AG08395 (cell line): ENCODE results near the gene DUSP1.
"Not testable (repeated sequence)": the region's sequence is repeated elsewhere in the genome, so short reads cannot be mapped to it uniquely, and the experiment has no call there.

ENCODE experiments used
- DNase-seq: peaks from one replicate; pipeline ENCODE4 v3.0.0; 2012; ENCODE audit warnings: mixed read lengths, low spot score

Gene DUSP1, protein sequence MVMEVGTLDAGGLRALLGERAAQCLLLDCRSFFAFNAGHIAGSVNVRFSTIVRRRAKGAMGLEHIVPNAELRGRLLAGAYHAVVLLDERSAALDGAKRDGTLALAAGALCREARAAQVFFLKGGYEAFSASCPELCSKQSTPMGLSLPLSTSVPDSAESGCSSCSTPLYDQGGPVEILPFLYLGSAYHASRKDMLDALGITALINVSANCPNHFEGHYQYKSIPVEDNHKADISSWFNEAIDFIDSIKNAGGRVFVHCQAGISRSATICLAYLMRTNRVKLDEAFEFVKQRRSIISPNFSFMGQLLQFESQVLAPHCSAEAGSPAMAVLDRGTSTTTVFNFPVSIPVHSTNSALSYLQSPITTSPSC

DNA sequence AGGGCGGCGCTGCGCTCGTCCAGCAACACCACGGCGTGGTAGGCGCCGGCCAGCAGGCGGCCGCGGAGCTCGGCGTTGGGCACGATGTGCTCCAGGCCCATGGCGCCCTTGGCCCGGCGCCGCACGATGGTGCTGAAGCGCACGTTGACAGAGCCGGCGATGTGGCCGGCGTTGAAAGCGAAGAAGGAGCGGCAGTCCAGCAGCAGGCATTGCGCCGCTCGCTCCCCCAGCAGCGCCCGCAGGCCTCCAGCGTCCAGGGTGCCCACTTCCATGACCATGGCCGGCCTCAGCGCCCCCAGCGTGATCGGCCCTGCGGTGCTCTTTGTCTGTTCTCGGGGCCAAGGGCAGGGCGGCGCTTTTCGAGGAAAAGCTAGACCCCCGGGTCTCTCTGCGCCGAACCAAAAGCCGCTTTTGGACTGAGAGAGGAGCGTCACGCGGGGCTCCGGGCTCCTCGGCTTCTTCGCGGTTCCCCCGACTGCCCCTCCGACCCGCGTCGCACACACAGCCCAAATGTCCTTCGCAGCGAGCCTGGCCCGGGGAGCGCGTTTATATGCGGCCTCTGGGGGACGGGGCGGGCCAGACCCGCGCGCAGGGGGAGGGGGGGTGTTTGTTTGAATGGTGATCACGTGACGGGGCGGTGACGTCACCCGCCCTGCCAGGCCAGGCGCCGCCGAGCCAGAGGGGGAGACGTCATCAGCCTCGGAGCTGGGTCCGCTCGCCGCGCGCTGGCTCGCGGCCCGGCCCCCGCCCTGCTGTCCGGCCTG is at the start of gene DUSP1:
Gene DUSP1 (minus strand): TSS at position 521 of the 764 bp plus-strand sequence. CDS start 243 bp downstream, at position 278.
- DNase-seq = peak; percentile 97

DNA sequence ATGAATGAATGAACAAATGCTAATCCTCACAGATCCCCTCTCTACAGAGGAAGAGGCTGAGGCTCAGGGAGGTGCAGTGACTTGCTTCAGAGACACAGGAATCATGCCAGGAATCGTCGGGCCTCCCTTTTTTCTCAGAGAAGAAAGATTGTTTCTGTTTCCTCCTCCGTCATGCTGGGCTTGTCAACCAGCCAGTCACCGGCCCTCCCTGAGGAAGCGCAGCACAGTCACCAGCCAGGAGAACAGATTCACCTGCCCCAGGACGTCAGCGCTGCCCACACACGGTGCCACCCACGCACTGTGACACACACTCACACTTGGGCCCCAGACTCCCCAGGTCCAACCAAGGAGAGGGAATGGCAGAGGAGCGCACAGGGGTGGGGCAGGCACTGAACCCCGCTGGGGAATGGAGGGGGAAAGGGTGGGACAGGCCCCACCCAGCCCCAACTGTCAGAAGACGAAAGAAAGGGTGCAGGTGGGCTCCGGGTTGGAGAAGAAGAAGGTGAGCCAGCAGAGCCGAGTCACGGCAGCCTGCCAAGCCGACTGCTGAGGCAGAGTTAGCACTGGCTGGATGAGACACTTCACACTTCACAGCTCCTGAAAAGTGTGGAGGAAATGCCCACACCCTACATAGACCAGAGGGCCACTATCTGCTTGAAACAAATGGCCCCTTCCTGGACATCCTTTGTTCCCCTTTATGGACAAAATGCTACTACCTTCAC is 49.2 kb upstream of the DUSP1 start:
- DNase-seq = no peak

DNA sequence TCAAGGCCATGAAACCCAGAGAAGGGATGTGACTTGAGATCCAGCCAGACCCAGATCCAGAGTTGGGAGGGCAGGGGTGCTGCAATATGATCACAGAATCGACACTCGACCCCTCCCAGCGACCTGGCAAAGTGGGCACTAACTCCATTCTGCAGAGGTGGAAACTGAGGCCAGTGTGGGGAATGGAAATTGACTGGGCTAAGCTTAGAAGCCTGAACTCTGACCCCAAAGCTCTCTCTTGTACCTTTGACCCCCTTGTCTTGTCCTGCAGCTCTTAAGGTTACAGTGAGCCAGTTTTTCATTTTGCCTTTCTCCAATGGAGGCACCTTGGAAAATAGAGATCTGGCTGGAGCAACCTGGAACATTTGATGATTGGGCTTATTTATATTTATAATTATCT is 48.6 kb upstream of the DUSP1 start:
- DNase-seq = no peak

DNA sequence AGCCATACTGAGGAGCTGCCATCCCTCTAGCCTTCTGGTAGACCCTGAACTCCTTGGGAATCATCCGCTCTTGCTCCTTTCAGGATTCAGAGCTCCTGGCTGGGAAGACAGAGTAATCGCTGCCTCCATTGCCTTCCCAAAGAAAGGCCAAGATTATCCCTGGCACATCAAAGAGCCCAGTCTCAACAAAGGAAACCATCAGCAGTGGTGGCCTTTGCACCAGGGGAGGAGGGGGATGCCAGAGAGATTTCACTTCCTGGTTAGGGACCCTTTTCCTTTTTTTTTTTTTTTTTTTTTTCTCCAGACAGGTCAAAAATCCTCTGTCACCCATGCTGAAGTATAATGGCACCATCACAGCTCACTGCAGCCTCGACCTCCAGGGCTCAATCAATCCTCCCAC is 47.1 kb upstream of the DUSP1 start:
- no peak for DNase-seq

DNA sequence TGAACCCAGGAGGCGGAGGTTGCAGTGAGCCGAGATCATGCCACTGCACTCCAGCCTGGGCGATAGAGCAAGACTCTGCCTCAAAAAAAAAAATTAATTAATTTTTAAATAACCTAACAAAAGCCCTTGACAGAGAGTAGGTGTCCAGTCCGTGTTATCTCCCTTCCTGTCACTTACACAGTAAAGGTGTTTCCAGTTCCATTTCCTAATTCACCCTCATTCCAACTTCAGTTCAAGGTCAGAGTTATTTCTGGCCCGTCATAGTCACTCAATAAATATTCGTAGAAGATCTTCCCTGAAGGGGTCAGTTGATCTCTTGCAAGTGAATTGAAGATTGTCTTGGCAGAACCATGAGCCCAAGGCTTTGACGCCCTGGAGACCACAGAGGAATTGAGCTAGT is 46.7 kb upstream of the DUSP1 start:
- no peak for DNase-seq

DNA sequence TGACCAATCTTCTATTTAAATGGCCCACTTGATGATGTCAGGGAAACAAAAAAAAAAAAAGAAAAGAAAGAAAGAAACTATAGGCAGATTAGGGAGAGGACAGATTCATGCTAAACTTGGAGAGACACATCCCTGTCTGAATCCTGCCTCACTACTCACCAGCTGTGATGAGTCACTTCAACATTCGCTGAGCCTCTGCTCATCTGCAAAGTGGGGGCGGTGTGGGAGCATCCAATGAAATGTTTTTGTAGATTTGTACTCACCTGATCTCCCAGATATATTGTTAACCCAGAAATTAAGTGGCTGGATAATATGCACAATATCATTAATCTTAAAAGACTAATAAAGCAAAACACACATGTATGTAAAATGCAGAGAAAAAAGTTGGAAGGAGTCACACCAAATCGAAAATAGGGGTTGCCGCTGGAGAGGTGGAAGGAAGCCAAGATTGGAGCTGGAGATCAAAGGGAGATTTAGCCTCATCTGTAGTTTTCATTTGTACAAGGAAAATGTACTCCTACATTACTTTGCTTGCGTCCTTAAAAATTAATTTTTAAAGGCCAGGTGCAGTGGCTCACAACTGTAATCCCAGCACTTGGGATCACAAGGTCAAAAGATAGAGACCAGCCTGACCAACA is 46.0 kb upstream of the DUSP1 start:
- peak; percentile 86 for DNase-seq

DNA sequence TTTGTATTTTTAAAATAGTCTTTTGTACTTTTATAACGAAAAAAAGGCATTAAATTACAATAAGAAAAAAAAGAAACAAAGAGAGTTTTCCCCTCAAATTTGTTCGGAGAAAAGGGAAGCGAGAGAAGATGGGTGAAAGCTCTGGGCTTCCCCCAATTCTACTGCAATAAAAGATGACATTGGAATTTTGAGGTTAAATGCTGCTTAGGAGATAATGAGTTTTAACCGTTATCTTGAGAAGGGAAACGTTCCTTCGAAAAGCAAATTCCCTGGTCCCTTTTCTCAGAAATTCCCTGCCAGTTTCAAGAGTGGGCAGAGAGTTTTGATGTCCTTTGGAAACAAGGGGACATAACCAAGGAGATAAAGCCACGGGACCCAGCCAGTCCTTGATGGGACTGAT is 44.6 kb upstream of the DUSP1 start:
- no peak for DNase-seq

DNA sequence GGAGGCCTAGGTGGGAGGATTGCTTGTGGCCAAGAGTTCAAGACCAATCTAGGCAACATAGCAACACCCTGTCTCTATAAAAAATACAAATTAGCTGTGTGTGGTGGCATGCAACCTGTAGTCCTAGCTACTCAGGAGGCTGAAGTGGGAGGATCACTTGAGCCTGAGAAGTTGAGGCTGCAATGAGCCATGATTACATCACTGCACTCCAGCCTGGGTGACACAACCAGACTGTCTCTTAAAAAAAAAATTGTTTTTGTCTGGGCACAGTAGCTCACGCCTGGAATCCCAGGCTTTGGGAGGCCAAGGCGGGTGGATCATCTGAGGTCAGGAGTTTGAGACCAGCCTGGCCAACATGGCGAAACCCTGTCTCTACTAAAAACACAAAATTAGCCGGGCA is 40.0 kb upstream of the DUSP1 start:
- DNase-seq = not testable (repeated sequence)

DNA sequence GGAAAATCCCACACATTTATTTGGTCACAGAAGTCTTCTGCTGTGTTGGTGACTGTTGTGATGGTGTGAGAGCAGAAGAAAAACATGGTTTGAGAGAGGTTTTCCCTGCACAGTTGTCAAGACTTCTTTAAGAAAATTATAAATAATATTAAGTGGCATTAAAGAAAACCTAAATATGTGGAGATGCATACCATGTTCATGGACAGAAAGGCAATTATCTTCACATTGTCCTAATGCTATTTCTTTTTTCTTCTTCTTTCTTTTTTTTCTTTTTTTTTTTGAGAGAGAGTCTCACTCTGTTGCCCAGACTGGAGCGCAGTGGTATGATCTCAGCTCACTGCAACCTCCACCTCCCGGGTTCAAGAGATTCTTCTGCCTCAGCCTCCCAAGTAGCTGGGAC is 38.8 kb upstream of the DUSP1 start:
- no peak for DNase-seq

DNA sequence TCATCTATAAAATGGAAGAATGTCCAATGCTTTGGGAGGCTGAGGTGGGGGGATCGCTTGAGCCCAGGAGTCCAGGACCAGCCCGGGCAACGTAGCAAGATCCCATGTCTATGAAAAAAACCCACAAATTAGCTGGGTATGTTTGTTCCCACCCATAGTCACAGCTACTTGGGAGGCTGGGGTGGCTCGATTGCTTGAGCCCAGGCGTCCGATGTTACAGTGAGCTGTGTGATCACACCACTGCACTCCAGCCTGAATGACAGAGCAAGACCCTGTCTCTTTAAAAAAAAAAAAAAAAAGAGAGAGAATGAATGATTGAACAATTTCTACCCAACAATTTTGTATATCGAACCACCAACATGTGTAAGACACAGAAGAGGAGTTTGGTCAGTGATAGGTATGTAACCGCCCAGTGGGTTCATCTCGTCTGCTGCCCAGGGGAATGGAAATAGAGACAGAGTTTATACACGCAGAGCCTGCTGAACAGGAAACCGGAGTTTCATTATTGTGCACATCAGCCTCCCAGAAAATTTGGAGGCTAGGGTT is 36.8 kb upstream of the DUSP1 start:
- DNase-seq = no peak

DNA sequence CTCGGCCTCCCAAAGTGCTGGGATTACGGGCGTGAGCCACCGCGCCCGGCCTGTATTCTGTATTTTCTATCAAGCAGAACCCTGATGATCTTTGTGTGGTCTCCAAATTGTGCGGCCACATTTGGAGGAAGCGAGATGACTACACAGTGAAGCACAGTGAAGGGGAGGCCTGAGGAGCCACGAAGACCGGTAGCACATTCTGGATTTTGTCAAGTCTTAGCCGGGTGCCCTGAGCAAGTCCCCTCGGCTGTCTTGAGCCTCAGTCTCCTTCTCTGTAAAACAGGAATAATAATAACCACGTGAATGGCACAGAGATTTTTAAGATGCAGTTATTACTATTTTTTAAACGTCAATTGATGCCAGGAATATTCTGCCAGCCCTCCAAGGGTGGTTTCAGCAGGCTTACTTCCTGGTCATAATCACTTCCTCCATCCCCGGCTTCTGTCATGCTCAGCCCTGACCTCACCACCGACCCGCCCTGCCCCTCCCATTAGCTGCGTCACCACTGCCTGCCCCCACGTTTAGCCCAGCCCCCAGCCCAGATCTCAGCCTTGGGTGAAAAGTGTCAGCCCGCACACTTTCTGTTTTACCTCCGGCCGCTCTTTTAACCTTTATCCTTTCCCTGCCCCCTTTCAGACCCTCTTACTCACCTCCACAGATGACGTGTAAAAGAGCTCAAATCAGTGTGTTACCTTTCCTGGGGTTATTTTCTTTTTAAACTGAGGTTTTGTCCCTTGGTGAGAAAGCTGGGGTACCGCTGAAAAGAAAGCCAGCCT is 36.1 kb upstream of the DUSP1 start:
- peak; percentile 90 for DNase-seq

DNA sequence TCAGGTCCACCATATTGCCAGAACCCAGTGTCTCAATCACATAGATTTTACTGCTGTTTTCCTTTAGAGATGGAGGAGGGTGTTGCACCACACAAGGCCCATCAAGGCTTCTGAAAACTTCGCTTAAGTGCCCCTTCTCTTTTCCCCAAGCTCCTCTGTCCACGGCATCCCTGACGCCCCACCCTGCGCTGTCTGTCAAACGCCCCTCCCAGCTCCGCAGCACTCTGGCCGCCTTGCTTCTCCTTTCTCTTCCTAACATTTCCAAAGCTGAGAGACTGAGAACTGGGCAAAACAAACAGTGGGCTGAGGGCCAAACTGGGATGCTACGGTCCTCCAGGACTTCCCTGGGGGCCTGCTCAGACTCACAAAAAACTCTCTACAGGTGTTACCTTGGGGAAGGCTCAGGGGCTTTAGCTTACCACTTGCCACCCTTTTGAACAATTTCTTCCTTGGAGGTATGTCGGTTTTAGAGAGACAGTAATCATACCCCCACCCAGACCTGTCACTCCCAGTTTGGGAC is 34.8 kb upstream of the DUSP1 start:
- DNase-seq = no peak

DNA sequence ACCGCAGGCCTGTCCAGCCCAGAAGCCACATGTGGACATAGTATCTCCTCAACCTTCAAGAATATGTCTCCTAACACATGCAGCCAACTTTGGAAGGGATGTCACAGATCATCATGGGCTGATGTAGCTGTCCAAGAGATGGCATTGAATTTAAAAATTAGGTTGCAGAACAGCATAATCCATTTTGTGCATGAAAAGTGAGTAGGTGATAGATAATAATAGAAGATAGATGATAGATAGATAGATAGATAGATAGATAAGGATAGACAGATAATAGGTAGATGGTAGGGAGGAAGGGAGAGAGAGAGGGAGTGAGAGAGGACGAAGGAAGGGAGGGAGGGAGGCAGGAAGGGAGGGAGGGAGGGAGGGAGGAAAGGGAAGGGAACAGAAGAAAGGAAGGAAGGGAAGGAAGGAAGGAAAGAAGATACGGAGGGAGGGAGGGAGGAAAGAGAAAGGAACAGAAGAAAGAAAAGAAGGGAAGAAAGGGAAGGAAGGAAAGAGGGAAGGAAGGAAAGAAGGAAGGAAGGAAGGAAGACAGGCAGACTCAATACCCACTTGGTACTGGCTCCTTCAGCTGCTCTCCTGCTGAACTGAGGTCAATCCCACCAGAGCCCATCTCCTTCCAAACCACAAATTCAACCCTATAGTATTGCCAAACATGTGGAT is 34.2 kb upstream of the DUSP1 start:
- DNase-seq = no peak

DNA sequence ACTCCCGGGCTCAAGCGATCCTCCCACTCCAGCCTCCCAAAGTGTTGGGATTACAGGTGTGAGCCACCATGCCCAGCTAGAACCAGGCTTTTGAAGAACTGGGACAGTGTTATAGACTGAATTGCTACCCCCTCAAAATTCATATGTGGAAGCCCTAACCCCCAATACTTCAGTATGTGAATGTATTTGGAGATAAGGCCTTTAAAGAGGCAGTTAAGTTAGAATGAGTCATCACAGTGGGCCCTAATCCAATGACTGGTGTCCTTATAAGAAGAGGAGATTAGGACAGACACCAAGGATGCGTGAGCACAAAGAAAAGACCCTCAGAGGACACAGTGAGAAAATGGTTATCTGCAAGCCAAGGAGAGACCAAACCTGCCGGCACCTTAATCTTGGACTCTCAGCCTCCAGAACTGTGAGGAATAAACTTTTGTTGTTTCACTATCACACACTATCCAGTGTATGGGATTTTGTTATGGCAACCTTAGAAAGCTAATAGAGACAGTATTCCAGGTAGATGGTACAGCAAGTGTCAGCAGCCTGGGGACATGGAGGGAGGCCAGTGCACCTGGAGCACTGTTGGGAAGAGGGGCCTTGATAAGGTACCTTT is 31.7 kb upstream of the DUSP1 start:
- DNase-seq = no peak

DNA sequence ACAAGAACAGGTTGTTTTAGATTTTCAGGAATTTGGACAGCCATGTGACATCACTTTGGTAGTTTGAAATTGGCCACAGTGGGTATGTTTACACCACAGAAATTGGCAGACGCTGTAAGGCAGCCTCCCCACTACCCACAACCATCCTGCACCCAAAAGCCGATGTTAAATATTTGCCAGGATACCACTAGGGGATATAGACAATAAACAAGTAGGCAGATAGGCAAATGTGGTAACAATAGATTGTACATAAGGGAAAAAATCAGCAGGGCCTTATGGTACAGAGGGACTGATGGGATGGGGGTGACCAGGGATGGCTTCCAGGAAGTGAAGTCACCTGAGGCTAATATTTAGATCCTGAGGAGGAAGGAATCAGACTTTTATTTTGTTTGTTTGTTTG is 31.1 kb upstream of the DUSP1 start:
- no peak for DNase-seq

DNA sequence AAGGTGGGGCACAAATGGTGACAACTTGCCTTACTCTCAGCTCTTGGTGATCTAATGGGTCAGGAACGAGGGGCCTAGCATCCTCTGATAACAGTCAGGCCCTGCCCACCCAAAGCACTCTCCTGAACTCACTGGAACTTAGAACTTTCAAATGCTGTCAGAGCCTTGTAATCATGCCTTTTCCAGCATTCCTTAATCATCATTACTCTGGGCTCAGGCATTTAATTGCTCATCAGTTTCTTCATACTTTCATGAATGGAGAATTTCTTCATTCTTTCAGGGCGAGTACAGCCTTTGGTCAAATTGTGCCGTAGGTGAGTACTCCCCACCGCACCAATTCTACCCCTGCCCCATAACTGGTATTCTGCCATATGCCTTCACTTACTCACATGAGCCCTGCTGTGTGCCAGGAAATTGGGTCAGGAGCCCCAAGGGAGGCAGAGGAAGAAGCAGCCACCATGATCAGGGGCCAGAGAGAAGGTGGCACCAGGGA is 30.2 kb upstream of the DUSP1 start:
- peak; percentile 87 for DNase-seq

DNA sequence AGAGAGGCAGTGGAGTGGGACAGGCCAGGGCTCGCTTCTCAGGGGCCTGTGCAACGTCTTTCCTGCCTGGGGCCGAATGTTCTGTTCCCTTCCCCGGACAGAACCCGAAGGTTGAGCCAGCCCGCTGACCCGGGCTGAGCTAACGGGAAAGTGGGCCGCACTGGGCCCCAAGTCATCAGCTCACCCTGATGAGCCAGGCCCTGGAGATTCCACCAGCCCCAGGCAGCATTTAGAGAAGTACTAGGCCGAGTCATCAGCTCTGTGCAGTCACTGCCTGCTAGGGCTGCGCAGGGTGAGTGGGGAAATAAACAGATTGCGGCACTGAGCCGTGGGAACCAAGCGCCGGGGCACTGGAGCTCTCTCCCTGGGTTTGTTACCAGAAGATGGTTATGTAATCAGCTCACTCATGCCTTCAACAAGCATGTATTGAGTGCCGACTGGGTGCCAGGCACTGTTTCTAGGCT is 29.1 kb upstream of the DUSP1 start:
- DNase-seq = peak; percentile 72

DNA sequence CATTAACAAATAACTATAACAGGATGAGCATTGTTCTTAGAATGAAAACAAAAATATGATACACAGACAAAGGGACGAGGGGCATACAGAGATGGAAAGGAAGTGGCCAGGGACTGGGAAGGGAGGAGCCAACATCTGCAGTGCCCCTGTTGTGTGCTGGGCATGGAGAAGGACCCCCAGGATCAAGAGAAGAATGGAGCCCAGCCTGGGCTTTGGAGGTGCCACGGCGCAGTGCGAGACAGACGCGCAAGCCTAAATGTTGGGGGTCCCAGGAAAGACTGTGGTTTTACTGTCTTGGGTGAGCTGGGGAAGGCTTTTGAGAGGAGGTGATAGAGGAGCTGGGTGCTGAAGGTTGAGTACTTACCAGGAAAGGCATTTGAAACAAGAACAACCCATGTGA is 28.4 kb upstream of the DUSP1 start:
- no peak for DNase-seq

DNA sequence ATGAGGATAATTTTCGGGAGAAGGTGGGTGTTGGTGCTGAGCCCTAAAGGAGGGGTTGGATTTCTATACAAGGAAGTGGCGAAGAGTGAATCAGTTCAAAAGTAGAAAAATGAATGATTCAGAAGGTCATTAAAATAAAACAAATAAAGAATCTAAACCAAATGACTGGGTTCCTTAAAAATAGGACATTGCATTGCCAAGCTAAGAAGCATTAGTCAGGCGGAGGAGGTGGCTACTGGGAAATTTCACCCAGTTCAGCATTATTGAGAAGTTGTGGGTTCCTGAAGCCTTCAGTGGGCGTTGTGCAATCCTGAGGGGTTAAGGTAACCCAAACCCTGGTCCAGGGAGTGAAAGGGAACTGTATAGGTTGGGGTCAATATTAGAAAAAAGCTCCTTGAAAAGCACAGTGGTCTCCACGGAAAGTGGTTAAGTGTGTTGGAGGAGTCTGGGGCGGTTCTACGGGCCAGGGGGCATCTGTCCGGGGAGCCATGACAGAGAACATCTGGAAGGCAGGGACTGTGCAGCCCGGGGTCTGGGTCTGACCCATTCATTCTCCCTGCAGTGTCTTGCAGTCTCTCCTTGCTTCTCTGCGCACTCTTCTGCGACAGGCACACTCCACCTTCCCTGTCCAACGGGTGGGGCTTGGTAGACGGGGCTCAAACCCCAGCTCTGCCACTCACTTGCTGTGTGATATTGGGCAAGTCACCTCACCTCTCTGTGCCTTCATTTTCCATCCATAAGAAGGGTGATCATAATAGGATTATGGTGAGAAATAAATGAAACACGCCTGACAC is 27.6 kb upstream of the DUSP1 start:
- peak; percentile 83 for DNase-seq
